RKO (cell line): ENCODE results near the gene NOX5.

Experiments used
- DNase-seq: peaks from one replicate; pipeline ENCODE4 v3.0.0-alpha.2; 2016; ENCODE audit warnings: low spot score

Gene NOX5

GRCh38 chr15:69104050-69104750 lies 89.7 kb downstream of the NOX5 start:
- DNase-seq: no peak

GRCh38 chr15:69105451-69105985 lies 91.0 kb downstream of the NOX5 start:
- no peak for DNase-seq

- no peak for DNase-seq
Observed at GRCh38 chr15:69107025-69107620, 92.6 kb downstream of the NOX5 start.
